Endothelial cell of umbilical vein (primary cell): ENCODE measurements around the gene LDLRAD3. TPM values are rescaled to one million over a fixed set of nuclear protein-coding genes. Genes with fewer than 3 reads are reported as not detected.

Source experiments
- BruUV-seq: library from RNA; stranded (reverse); fragments of 400-500 nt; replicated peaks from 2 replicates; lab custom pipeline; 2021; lab: Mats Ljungman, UMichigan
- CTCF ChIA-PET: fragments of 300-600, 350-600 bp; sonication (Branson Sonifier 250); formaldehyde crosslinking; loops from one replicate; lab custom pipeline; 2021; ENCODE audit warnings: antibody characterized with exemption, inconsistent platforms; lab: Charles Lee
- POLR2A ChIA-PET: fragments of 300-600, 350-600 bp; sonication (Branson Sonifier 250); formaldehyde crosslinking; loops from one replicate; lab custom pipeline; 2021; ENCODE audit warnings: antibody characterized with exemption, inconsistent platforms; lab: Charles Lee
- DNase-seq: peaks from one replicate; pipeline ENCODE4 v3.0.0-alpha.2; 2011; ENCODE audit warnings: low read depth, low spot score
- FAIRE-seq: peaks from 2 replicates; lab custom pipeline; 2011; peaks lifted over from hg19 to GRCh38; lab: Jason Lieb, UNC
- H2AFZ ChIP-seq: 2 replicates; pipeline ENCODE4 v1.6.0; 2012; ENCODE audit warnings: low read depth, low read length, control low read depth, inconsistent platforms
- H3K27ac ChIP-seq: 2 replicates; pipeline ENCODE4 v1.5.1; 2011; ENCODE audit warnings: low read depth, mild to moderate bottlenecking, control low read depth, low read length, moderate library complexity; ENCODE audit not compliant: insufficient read depth
- H3K27me3 ChIP-seq, 2 experiments: 2 replicates each; pipeline versions ENCODE4 v1.6.0 to v1.6.1; 2011; ENCODE audit warnings: low read length in 2 of 2, mixed read lengths in 1 of 2; ENCODE audit not compliant: control insufficient read depth in 2 of 2, insufficient read depth in 2 of 2
- H3K36me3 ChIP-seq, 2 experiments: 2 replicates in 1 of 2; 3 replicates in 1 of 2; pipeline ENCODE4 v1.5.1; 2011; ENCODE audit warnings: low read length in 2 of 2, mild to moderate bottlenecking in 1 of 2, moderate library complexity in 1 of 2; ENCODE audit not compliant: control insufficient read depth in 2 of 2, insufficient read depth in 2 of 2; ENCODE audit errors: extremely low read depth in 1 of 2
- H3K4me1 ChIP-seq: 3 replicates; pipeline ENCODE4 v1.5.1; 2011; ENCODE audit warnings: mild to moderate bottlenecking, low read length; ENCODE audit not compliant: control insufficient read depth, insufficient read depth; ENCODE audit errors: extremely low read depth
- H3K4me2 ChIP-seq: 2 replicates; pipeline ENCODE4 v1.6.1; 2011; ENCODE audit warnings: low read length, control low read depth, mixed read lengths; ENCODE audit not compliant: insufficient read depth
- H3K4me3 ChIP-seq, 3 experiments: fragments of 200-600 bp in 1 of 3; sonication (generic), shearing (Covaris generic) in 1 of 3; replicated peaks in 1 of 3; 2 replicates each; pipeline ENCODE4 v1.5.1; 2011 to 2016; ENCODE audit warnings: control low read depth in 3 of 3, low read length in 3 of 3, mild to moderate bottlenecking in 2 of 3, inconsistent platforms in 1 of 3, low read depth in 1 of 3, moderate library complexity in 1 of 3; ENCODE audit not compliant: insufficient read depth in 1 of 3
- H3K79me2 ChIP-seq: 2 replicates; pipeline ENCODE4 v1.6.0; 2012; ENCODE audit warnings: low read length, inconsistent platforms; ENCODE audit not compliant: control insufficient read depth, insufficient read depth
- H3K9ac ChIP-seq: replicated peaks from 2 replicates; pipeline ENCODE3; 2011; ENCODE audit warnings: low read length, control low read depth; ENCODE audit not compliant: insufficient read depth; ENCODE audit errors: extremely low read depth
- H3K9me1 ChIP-seq: replicated peaks from 3 replicates; pipeline ENCODE4 v1.6.0; 2011; ENCODE audit warnings: mild to moderate bottlenecking, low read length; ENCODE audit not compliant: control insufficient read depth, insufficient read depth; ENCODE audit errors: extremely low read depth
- H3K9me3 ChIP-seq: replicated peaks from 2 replicates; pipeline ENCODE4 v1.5.1; 2012; ENCODE audit warnings: low read length, inconsistent platforms; ENCODE audit not compliant: control insufficient read depth, insufficient read depth
- H4K20me1 ChIP-seq: replicated peaks from 2 replicates; pipeline ENCODE3; 2011; ENCODE audit warnings: mild to moderate bottlenecking, low read length; ENCODE audit not compliant: control insufficient read depth, insufficient read depth; ENCODE audit errors: extremely low read depth
- CTCF ChIP-seq, 2 donors: IDR thresholded peaks; 1 replicate in 1 of 2; 2 replicates in 1 of 2; pipeline ENCODE4 v1.5.1; 2011; ENCODE audit warnings: low read length in 2 of 2, mild to moderate bottlenecking in 2 of 2, moderate library complexity in 2 of 2, control low read depth in 1 of 2, inconsistent platforms in 1 of 2, low read depth in 1 of 2; ENCODE audit not compliant: insufficient read depth in 1 of 2; ENCODE audit errors: extremely low read depth in 1 of 2
- EZH2 ChIP-seq: IDR thresholded peaks from 2 replicates; pipeline ENCODE4 v1.6.1; 2012; ENCODE audit warnings: borderline replicate concordance, low read depth, mild to moderate bottlenecking, moderate library complexity, low read length, inconsistent platforms; ENCODE audit not compliant: severe bottlenecking
- FOS ChIP-seq: IDR thresholded peaks from 2 replicates; pipeline ENCODE4 v1.6.1; 2011; ENCODE audit warnings: mild to moderate bottlenecking, low read length, moderate library complexity, borderline replicate concordance; ENCODE audit not compliant: insufficient read depth
- GATA2 ChIP-seq: IDR thresholded peaks from 2 replicates; pipeline ENCODE4 v1.7.0; 2011; ENCODE audit warnings: low read depth, mild to moderate bottlenecking, moderate library complexity, mixed read lengths, low read length; ENCODE audit not compliant: insufficient read length, insufficient read depth
- JUN ChIP-seq: IDR thresholded peaks from 2 replicates; pipeline ENCODE4 v1.6.1; 2011; ENCODE audit warnings: borderline replicate concordance, low read depth; ENCODE audit not compliant: insufficient read length, insufficient read depth
- MYC ChIP-seq: IDR thresholded peaks from one replicate; pipeline ENCODE4 v1.6.1; 2011; ENCODE audit warnings: mild to moderate bottlenecking, low read depth, low read length
- POLR2A ChIP-seq: IDR thresholded peaks from 2 replicates; pipeline ENCODE4 v1.6.1; 2012; ENCODE audit warnings: low read depth, mild to moderate bottlenecking, control low read depth, low read length
- POLR2AphosphoS5 ChIP-seq: IDR thresholded peaks from 2 replicates; pipeline ENCODE4 v1.6.1; 2012; ENCODE audit warnings: low read depth, mild to moderate bottlenecking, control low read depth, low read length, moderate library complexity; ENCODE audit not compliant: insufficient read depth
- dilution Hi-C: fragments of 300-500 bp; cut with MboI; formaldehyde crosslinking; loops from one replicate; pipeline ENCODE4 v1.15.0; 2019; ENCODE audit warnings: low sequenced_read_pairs; ENCODE audit not compliant: extremely low pct_ligation_motif_present
- intact Hi-C: fragments of 100-400 bp; cut with micrococcal nuclease; formaldehyde crosslinking; loops from one replicate; pipeline ENCODE4 v1.10.0; 2022
- polyA plus RNA-seq, 4 experiments: library from polyadenylated mRNA; depleted of rRNA in 3 of 4; stranded (reverse) in 3 of 4; unstranded in 1 of 4; fragments of >200 nt; gene quantifications; 2 replicates each; pipeline versions ENCODE4 v1.2.1 to v1.2.3, GENCODE V29; 2011 to 2012; ENCODE audit warnings: missing spikeins in 1 of 4
- total RNA-seq: library from RNA; stranded (reverse); gene quantifications from 2 replicates; pipeline ENCODE4 v1.2.3, GENCODE V29; 2021
- TF ChIP-seq, protein P1 (sequence below): IDR thresholded peaks from 2 replicates; pipeline ENCODE4 v1.6.1; 2011; ENCODE audit not compliant: insufficient read depth, insufficient read length

The LDLRAD3 gene
- total and polyA plus RNA-seq, 2 donors (not counting 3 experiments of a cell fraction or from before 2014, with no cell fraction given), result 17.9 to 25.1 TPM

DNA sequence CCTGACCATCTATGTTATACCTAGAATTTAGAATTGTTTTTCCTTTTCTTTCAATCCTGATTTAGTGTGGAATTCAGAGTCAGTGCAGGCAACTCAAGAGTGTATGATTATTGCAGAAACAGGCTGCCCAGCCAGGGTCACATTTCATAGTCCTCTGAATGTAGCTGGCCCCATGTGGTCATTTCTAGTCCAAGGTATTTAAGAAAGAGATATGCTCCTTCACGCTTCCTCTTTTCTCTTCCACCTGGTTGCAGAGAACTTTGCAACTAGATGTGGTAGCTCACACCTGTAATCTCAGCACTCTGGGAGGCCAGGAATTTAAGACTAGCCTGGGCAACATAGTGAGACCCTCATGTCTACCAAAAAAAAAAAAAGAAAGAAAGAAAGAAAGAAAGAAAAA lies 27.6 kb upstream of the LDLRAD3 start:
- no peak overlapping the region for H3K27ac ChIP-seq
- TF ChIP-seq POLR2A, result no peak
- TF ChIP-seq FOS, result no peak
- TF ChIP-seq POLR2AphosphoS5, result no peak
- no peak for TF ChIP-seq GATA2
- TF ChIP-seq CTCF (IDR thresholded peaks at IDR 0.05; ENCODE audit: extremely low read depth in 1 of 2, insufficient read depth in 1 of 2, low read depth in 1 of 2, low read length in 2 of 2), result no peak
- no peak for TF ChIP-seq MYC
- TF ChIP-seq, protein P1, sequence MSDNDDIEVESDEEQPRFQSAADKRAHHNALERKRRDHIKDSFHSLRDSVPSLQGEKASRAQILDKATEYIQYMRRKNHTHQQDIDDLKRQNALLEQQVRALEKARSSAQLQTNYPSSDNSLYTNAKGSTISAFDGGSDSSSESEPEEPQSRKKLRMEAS, result no peak
- no peak for TF ChIP-seq EZH2
- TF ChIP-seq JUN, result no peak
- H3K4me1 ChIP-seq, result peaks cover 15% of the 10 kb centered on the region
- no peaks in the 10 kb centered on the region for H4K20me1 ChIP-seq
- intact Hi-C loops, result no loop called here
- DNase-seq, result no peak
- POLR2A ChIA-PET, result no interaction called here
- no peak overlapping the region for H2AFZ ChIP-seq
- no peaks in the 10 kb centered on the region for H3K36me3 ChIP-seq
- dilution Hi-C loops, result no loop called here
- BruUV-seq, result no TSS peak
- H3K9ac ChIP-seq, result no peak overlapping the region
- H3K4me3 ChIP-seq, result no peak overlapping the region
- H3K9me1 ChIP-seq, result no peaks in the 10 kb centered on the region
- H3K27me3 ChIP-seq, result peaks cover 3 to 5% of the 10 kb centered on the region in 2 experiments
- no peak for FAIRE-seq
- no peaks in the 10 kb centered on the region for H3K79me2 ChIP-seq
- CTCF ChIA-PET, result interaction anchor here (2.7 kb wide), 1 partner anchor 94 kb away, joined by 10 read pairs; no protein-coding TSS in a partner anchor
- no peak overlapping the region for H3K4me2 ChIP-seq
- H3K9me3 ChIP-seq, result no peaks in the 10 kb centered on the region
